EL (cell line): Measurements from ENCODE around the gene LAMA4.

Experiments
- DNase-seq: peaks from one replicate; pipeline ENCODE4 v3.0.0-alpha.2; 2016

The LAMA4 gene

GRCh38 chr6:112253841-112254816 is at the start of gene LAMA4:
Gene LAMA4 (minus strand): TSS chr6:112254567. CDS start chr6:112254150, 417 bp downstream.
- DNase-seq, result peak; percentile 64

- no peak for DNase-seq
Observed at GRCh38 chr6:112302142-112302705, 47.9 kb upstream of the LAMA4 start.

- DNase-seq, result peak; percentile 29
Observed at GRCh38 chr6:112300896-112301295, 46.5 kb upstream of the LAMA4 start.

DNA sequence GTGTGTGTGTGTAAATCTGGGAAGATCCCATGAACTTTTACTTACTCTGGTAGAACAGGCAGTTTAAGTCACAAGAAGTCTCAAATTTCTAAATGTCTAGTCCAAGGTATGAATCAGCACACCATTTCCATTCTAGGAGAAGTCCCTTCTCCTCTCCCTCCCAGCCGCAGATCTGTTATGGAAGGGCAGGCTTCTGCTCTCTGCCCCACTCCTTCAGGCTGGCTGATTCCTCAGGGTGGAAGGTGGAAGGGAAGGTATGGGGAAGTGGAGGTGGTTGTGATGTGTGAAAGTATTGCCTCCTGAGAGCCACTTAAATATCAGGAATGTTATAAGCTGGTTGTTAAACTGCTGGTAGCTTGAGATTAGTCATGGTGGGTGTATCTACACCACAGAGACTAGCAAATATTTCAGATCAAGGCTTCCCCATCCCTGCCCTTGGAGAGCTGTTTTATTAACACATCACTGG is 44.5 kb upstream of the LAMA4 start:
- peak; percentile 85 for DNase-seq

DNA sequence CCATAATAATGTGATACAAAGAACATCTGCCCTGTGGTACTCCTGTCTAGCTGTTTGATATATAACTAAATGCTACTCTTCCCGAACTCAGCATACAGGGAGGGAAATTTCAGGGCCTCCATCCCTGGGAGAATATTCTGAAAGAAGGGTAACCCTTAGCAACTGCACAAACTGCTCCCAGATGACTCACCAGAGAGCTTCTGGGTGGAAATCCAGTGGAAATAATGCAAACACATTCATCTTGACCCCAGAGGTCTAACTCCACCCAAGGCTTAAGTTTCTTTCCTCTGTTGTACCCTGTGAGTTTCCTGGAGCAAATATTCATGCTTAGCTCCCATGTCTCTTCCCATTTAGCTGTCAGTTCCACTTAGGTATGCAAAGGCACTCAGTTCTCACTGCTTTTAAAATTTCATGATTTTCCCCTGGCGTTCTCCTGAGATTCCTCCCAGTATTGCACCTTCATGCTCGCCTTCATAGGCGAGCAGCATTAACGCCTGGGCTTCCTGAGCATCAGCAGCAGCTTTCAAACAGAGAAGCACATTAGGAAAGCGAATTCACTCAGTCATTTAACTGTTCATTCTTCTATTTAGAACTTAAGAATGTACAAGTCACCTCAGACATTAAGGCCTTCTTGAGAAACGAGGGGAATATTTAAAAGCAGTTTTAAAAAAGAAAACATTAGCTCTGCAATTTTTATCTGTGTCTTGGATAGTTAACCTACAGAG is 43.8 kb upstream of the LAMA4 start:
- DNase-seq, result peak; percentile 85

DNA sequence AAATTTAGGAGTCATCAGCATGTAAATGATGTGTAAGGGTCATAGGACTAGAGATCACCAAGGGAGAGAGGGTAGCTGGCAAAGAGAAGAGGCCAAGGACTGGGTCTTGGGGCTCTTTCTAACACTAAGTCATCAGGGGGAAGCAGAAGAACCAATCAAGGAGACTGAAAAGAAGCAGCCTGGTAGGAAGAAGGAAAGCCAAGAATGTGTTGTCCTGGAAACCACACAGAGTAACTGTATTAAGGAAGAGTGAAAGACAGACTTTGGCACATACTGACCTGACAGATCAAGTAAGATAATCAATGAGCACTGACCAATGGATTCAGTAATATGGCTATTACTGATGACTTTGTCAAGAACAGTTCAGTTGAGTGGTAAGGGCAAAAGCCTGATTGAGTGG is 42.3 kb upstream of the LAMA4 start:
- no peak for DNase-seq

DNA sequence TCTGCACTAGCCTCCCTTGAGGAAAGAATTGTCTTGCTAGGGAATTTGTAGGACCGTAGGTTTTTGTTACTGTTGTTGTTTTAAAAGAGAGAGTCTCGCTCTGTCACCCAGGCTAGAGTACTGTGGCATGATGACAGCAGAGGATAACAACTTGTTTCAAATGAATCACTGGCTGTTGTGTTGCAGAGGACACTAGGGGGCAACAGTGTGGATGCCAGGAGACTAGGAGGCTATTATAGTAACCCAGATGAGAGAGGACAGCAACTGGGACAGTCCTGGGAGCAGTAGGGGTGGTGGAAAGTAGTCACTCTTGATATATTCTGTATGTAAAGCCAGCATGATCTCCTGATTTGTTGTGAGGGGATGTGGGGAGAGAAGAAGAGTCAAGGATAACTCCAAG is 41.8 kb upstream of the LAMA4 start:
- DNase-seq, result peak; percentile 76

DNA sequence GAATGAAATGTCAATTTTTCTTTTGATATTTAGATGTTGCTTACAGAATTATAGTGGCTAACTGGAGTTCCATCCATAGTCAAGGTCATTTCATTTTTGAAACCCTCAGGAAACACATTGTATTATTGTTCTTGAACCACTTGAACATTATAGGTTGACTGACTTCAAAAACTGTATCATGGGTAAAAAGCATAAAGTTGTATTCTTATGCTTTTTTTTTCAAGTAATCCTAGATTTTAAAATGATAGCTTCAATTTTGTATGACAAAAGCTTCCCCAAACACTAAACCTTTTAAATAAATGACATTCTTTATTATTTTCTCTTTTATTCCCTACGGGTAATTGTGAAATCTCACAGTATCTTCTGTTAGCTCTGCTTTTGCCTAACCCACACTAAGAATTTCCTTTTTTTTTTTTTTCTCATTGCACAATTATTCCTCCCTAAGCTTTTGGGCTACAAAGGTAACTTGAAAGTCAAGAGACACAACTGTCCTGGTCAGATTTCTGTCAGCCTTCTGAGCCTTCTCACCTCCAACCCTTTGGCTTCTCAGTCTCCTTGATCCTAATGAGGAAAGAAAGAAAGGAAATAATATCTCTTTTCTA is 36.9 kb upstream of the LAMA4 start:
- DNase-seq, result no peak

DNA sequence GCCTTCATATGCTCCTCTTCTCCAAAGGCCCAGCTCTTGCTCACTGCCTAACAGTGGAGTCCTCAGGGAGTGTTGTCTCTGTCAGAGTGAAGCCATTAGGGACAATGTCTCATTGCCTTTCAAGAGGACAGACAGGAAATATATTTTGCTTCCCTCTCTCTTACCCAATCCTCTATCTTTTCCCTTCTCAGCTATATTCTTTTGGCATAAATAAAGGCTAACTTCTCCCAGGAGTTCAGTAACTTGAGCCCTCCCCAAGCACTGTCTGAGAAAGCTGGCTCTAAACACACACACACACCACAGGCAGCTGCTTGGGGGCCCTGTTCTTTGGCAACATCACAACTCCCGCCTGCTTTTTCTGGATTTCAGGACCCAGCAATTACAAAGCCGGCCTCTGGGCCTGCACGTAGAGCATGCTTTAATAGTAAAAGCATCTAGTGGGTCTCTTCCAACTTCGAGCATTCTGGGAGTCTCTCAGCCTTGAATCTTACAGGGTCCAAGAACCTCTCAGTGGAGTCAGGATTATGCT is 34.7 kb upstream of the LAMA4 start:
- DNase-seq, result no peak

GRCh38 chr6:112288475-112288874 is 34.1 kb upstream of the LAMA4 start:
- no peak for DNase-seq

DNA sequence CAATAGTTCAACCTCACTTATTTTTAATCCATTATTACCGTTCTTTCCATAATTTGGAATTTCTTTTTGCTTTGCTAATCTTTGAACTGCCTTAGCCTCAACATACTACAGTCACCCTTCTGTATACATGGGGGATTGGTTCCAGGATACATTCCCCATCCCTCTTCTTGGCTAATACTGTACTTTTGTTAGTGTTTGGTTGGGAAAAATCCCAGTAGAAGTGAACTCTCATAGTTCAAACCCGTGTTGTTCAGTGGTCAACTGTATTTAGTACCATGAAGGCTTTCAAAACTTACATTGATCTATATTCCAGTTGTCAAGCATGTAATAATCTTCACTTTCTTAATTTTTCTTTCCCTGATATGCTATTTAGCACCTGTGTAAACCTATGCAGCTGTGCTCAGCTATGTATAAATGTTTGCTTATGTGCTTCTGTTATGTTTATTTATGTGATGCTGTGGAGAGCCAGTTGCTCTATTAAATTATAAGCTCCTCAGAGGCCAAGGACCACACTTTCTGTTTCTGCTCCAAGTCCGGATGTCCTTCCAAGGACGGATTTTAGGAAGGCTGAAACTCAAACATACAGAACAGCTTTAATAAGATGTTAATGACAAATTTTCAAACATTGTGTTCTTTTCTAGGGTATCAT is 33.3 kb upstream of the LAMA4 start:
- DNase-seq, result no peak

GRCh38 chr6:112286500-112287144 is 32.3 kb upstream of the LAMA4 start:
- DNase-seq, result no peak

DNA sequence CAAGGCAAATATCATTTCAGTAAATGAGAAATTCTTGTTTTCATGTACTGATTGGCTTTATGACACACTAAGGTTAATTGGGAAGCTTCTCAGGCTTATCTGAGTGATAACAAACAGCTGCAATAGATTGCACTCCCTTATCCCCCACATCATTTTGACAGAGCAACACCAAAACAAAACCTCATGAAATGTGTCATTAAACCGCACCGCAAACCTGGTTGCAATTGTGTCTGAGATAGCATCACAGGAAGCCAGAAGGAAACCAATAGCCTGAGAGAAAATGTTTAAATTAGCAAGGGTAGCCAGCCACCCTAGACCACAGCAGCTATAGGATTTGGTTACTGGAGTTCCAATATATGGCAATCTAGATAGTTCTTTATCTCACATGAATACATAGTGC is 31.6 kb upstream of the LAMA4 start:
- no peak for DNase-seq

DNA sequence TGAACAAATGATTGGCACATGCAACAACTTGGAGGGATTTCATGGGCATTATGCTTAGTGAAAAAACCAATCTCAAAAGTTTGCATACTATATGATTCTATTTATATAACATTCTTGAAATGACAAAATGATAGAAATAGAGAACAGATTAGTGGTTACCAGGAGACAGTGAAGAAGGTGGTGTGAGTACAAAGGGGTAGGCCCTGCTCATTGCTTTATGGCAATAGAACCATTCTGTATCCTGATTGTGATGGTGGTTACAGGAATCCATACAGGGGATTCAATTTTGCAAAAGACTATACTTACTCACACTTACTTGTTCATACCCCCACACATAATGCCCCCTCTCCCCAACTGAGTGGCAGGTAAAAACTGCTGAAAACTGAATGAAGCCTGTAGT is 30.2 kb upstream of the LAMA4 start:
- no peak for DNase-seq

DNA sequence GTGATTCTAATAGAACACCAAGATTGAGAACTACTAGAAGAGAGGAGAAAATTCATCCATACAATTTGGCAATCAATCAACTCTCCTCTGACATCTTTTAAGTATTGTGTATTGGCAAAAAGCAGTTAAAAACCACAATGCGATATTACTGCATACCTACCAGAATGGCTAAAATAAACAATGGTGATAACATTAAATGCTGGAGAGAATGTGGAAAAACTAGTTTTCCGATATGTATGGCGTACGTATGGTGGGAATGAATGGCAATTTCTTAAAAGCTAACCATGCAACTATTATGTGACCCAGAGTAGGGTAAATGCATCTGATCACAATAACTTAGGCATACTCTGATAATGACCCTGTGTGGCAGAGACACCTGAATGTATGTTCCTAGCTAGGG is 29.3 kb upstream of the LAMA4 start:
- DNase-seq, result no peak

DNA sequence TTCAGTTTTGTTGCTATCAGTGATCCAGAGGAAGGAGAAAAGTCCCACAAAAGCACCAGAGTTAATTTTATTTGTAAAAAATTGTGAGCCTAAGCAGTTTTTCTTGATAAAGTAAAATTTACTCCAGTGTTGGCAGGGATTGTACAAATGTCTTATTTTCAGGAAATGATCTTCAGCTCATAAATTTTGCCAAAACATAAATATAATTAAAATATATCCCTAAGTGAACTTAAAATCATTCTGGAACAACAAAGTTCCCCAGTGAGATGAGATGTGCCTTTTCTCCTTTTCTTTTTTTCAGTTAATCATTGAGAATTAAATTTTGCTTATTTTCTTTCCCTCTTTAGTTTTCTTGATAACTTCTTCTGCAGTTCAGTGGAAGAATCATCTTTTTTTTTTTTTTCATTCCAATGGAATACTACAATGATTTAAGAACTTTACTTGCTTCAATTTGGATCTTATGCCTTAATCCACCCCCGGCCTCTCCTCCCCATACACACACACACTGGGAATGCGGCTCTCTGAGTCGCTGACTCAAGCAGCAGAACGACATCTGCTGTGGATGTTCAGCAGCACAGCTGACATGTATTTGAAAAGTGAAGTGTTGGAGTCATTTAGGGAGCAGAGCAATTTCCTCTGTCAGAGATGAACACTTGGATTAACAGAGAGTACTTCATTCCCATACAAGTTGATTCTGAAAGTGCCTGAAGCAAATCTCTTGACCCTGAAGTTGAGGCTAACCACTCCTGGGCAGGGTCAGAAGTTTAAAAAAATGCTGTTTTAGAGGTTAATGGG is 27.7 kb upstream of the LAMA4 start:
- peak; percentile 85 for DNase-seq

- no peak for DNase-seq
Observed at GRCh38 chr6:112279031-112279935, 24.9 kb upstream of the LAMA4 start.

DNA sequence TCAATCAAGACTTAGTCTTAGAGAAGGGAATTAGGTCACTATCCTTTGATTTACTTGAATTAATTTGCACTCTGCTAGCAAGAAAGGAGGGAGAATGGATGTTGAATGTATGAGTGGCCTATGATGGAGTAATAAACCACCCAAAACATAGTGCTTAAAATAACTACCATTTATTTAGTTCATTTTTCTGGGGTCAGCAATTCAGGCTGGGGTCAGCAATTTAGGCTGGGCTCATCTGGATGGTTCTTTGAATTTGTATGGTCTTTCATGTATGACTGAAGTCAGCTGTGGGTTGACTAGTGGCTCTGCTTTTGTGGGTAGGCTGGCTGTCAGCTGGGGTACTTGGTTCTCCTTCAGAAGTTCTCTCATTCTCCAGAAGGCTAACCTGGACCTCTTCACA is 21.0 kb upstream of the LAMA4 start:
- DNase-seq, result no peak

- no peak for DNase-seq
Observed at GRCh38 chr6:112274774-112275173, 20.4 kb upstream of the LAMA4 start.

GRCh38 chr6:112272799-112273198 is 18.4 kb upstream of the LAMA4 start:
- DNase-seq, result no peak
